K562 treated with DMSO at 1 percent for 48 hours (cell line): ENCODE data around the gene BPIFA2. TPM values are rescaled to one million over a fixed set of nuclear protein-coding genes. Genes with fewer than 3 reads are reported as not detected.

Experiments used
- total RNA-seq: library from RNA; unstranded; fragments of 300-600 nt; gene quantifications from 2 replicates; pipeline ENCODE4 v1.2.3, GENCODE V29; 2022; ENCODE audit warnings: low replicate concordance; ENCODE audit errors: extremely low read depth

The BPIFA2 gene, protein sequence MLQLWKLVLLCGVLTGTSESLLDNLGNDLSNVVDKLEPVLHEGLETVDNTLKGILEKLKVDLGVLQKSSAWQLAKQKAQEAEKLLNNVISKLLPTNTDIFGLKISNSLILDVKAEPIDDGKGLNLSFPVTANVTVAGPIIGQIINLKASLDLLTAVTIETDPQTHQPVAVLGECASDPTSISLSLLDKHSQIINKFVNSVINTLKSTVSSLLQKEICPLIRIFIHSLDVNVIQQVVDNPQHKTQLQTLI
- total RNA-seq = not detected in 2 replicates

DNA sequence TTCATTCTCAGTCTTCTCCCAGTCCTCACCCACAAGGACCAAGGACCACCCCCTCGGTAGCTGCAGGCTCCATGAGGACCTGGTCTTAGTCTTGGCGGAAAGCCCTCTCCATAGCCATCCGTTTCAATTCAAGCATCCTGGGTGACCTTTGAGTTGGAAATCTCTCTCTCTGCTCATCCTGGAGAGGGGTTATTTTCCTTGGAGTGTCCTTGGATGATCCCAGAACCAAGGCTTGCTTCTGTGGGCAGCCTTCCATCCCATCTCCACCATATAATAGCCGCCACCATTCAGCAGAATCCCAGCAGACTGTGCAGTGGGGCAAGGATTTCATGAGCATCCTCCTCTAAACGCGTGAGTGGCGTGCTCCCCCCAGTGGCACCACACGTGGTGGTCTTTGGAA, at the start of gene BPIFA2:
TSS of gene BPIFA2 (plus strand) at position 301 of the 400 bp plus-strand sequence. CDS start 987 bp downstream, outside the sequence.

DNA sequence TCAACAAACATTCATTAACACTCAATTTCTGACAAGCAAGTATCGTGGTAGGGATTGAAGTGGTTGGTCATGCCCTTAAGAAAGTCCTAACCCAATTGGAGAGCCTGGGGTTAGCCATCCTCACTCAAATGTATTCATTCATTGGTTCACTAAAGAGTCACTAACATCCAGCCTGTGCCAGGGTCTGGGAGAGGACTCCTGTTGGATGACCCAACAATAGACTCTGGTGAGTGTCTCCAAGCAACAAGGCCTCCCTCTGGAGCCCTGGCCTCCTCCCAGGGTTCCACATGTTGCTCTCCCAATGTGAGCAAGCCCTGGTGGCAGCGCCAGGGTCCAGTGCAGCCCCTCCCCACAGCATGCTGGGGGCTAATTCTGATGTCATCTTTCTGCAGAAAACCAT, 49.1 kb downstream of the BPIFA2 start, which contains the start of gene BPIFA3:
TSS of gene BPIFA3 (plus strand) at position 301 of the 400 bp plus-strand sequence. CDS start 185 bp downstream, outside the sequence.

Other genes starting within 250 kb of the BPIFA2 start
- not detected in 2 replicates for gene SUN5, start 163.7 kb upstream of the BPIFA2 start, total RNA-seq
- not detected in 2 replicates for gene BPIFB2, start 160.5 kb upstream of the BPIFA2 start, total RNA-seq
- not detected in 2 replicates for gene BPIFB6, start 136.5 kb upstream of the BPIFA2 start, total RNA-seq
- gene BPIFB3, start 114.3 kb upstream of the BPIFA2 start, total RNA-seq = not detected in 2 replicates
- not detected in 2 replicates for gene BPIFB4, start 88.5 kb upstream of the BPIFA2 start, total RNA-seq
- not detected in 2 replicates for gene BPIFA3, start 49.2 kb downstream of the BPIFA2 start, total RNA-seq
- gene BPIFA1, start 67.8 kb downstream of the BPIFA2 start, total RNA-seq = not detected in 2 replicates
- gene BPIFB1, start 115.1 kb downstream of the BPIFA2 start, total RNA-seq = not detected in 2 replicates
- not detected in 2 replicates for gene CDK5RAP1, start 233.4 kb downstream of the BPIFA2 start, total RNA-seq